22Rv1 (cell line): ENCODE data around the gene LARP4B.

Source experiments
- H3K27ac ChIP-seq: fragments of 450-650 bp; 2 replicates; pipeline ENCODE4 v1.5.1; 2017
- ZFX ChIP-seq: fragments of 450-650 bp; IDR thresholded peaks from 2 replicates; pipeline ENCODE4 v1.6.1; 2017; ENCODE audit warnings: antibody characterized with exemption, borderline replicate concordance
- TF ChIP-seq, protein P1 (sequence below): fragments of 450-650 bp; IDR thresholded peaks from 2 replicates; pipeline ENCODE4 v1.5.1; 2017; ENCODE audit warnings: mild to moderate bottlenecking

Gene LARP4B

DNA sequence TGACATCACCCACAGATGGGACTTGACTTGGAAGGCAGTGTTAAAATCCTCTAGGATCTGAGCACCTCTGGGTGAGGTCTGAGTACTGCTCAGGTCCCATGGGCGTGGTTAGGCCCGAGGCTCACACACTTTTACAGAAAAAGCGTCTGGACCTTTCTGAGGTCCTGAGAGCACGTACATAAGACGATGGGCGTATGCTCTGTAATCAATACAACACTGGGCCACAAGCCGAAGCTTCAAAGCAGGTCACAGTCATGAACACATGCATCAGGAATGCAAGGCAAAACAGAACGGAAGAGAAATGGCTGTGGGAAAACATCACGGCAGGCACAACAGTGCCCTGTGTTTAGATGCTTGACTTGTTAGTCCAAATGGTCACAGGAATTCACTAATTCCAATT, 112.2 kb downstream of the LARP4B start:
- TF ChIP-seq, protein P1, sequence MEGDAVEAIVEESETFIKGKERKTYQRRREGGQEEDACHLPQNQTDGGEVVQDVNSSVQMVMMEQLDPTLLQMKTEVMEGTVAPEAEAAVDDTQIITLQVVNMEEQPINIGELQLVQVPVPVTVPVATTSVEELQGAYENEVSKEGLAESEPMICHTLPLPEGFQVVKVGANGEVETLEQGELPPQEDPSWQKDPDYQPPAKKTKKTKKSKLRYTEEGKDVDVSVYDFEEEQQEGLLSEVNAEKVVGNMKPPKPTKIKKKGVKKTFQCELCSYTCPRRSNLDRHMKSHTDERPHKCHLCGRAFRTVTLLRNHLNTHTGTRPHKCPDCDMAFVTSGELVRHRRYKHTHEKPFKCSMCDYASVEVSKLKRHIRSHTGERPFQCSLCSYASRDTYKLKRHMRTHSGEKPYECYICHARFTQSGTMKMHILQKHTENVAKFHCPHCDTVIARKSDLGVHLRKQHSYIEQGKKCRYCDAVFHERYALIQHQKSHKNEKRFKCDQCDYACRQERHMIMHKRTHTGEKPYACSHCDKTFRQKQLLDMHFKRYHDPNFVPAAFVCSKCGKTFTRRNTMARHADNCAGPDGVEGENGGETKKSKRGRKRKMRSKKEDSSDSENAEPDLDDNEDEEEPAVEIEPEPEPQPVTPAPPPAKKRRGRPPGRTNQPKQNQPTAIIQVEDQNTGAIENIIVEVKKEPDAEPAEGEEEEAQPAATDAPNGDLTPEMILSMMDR, result no peak
- no peak for TF ChIP-seq ZFX
- no peak overlapping the region for H3K27ac ChIP-seq

DNA sequence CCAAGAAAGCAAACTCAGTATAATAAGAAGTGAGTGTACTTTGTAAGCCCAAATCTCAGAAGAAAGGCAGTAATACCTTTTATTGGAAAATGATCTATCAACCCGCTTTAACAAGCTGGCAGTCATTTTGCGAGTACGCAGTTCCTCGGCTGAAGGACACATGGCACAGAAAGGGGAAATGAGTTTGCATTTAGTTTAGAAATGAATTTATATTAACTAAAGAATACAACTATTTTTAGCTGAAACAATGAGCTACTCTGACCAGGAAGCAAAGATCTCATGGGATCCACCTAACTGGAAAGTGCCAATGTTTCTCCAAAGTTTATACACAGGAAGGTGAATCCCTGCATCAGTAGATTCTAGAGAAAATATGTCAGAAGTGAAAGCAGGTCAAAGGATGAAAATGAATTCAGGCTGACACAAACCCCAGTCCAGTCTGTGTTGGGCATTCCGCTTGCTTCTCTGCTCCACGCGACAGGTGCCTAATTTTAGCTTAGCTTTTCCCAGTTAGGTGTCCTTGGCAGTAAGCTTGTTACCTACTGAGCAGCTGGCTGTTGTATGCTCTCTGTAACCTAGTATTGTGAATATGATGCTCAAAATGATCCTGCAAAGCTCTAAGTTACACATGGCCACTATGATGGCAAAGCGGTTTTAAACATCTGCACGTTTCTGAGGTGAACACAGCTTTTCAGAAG, 112.8 kb downstream of the LARP4B start:
- H3K27ac ChIP-seq, result no peak overlapping the region
- TF ChIP-seq, protein P1, result no peak
- TF ChIP-seq ZFX, result no peak

DNA sequence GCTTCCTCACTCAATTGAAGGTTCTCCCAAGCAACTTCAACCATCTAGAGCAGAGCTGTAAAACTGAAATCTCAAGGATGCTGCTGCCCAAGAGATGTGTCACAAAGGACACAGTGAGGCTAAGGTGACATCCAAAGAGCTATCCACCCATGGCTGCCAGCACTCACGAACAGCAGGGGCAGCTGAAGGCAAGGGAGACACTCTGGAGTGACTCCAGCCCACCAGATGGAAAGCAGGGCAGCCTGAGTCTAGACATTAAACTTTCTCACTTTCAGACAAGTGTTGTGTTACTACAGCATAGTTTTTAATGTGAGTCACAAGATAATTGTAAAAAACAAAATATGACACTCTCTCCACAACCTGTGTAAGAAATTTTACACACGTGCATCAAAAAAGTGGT, 113.5 kb downstream of the LARP4B start:
- no peak for TF ChIP-seq ZFX
- TF ChIP-seq, protein P1, result no peak
- no peak overlapping the region for H3K27ac ChIP-seq

DNA sequence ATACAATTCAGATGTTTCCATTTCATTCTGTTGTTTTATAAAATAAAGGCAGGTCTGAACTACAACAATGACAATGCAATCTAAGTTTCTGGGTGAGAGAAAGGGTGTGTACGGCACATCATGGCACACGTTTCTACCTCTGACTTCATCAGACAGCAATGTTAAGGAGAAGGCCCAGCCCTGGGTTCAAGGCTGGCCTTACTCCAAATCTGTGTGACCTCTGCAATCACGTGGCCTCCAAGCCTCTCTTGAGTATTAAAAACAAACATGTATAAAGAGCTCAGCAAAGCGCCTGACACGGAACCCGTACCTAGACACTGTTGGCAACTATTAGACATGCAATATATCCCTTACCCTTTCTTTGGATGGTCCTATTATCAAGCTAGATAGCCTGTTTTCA, 114.1 kb downstream of the LARP4B start:
- H3K27ac ChIP-seq, result no peak overlapping the region
- no peak for TF ChIP-seq ZFX
- TF ChIP-seq, protein P1, result no peak

DNA sequence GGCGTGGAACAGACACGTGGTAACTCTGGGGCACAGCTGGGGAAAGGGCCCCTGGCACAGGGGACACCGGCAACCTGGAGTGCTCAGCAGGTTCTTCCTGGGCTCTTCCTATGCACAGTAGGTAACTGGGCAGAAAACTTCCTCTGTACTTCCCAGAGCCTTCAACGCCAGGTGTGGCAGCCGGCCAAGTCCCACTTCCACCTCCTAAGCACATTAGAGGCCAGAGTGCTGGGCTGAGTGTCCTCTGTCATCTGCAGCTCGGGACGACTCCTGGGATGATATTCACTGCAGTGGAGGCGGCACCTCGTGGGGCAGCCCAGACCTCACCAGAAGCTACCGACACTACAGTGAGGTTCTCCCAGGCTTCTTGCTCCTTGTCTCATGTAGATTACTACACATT, 114.5 kb downstream of the LARP4B start:
- TF ChIP-seq, protein P1, result no peak
- no peak for TF ChIP-seq ZFX
- H3K27ac ChIP-seq, result no peak overlapping the region

DNA sequence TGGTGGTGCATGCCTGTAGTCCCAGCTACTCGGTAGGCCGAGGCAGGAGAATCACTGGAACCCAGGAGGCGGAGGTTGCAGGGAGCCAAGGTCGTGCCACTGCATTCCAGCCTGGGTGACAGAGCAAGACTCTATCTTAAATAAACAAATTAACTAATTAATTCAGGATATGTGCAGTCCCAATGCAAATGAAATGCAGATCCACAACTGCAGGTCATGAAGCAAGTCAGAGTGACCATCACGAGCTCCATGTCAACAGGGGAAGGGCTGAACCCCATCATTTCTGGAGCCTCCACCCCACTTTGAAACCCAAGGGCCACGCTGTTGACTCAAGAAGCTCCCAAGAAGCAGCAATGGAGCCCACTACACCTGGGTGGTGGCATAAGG, 115.4 kb downstream of the LARP4B start:
- H3K27ac ChIP-seq, result no peak overlapping the region
- TF ChIP-seq ZFX, result no peak

DNA sequence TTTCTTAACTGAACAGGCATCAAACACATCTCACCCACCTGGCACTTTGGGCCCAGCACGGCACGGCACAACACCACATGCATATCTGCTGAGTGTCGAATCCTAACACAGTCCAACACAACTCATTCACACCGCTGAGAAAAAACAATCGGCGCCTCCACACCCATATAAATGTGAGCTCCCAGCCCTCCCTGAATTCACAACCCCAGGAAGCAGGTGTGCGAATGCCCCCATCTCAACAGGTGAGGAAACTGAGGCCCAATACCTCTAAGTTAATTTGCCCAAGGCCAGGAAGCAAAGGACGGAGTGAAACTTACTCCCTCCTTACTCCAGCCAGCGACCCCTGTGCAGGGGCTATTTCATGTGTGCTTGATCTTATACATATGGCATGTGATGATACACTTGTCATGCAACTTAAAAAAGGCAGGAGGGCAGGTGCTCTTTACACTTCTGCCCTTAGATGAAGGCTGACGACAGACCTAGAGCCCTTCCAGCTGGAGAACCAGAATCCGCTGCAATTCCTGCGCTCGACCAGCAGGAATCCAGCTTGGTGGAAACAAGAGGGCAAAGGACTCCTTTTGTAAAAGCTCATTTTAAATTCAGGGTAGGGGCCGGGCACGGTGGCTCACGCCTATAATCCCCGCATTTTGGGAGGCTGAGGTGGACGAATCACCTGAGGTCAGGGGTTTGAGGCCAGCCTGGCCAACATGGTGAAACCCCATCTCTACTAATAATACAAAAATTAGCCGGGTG, 116.0 kb downstream of the LARP4B start:
- TF ChIP-seq ZFX, result no peak
- TF ChIP-seq, protein P1, result no peak
- H3K27ac ChIP-seq, result no peak overlapping the region
